GM12892 (cell line): ENCODE measurements around the gene NKX6-2.
"Not testable (repeated sequence)": the region's sequence is repeated elsewhere in the genome, so short reads cannot be mapped to it uniquely, and the experiment has no call there.

Experiments used
- DNase-seq: peaks from one replicate; pipeline ENCODE4 v3.0.0; 2011; ENCODE audit not compliant: insufficient read length
- FAIRE-seq: peaks from 2 replicates; lab custom pipeline; 2011; peaks lifted over from hg19 to GRCh38; lab: Jason Lieb, UNC
- POLR2A ChIP-seq: IDR thresholded peaks from 2 replicates; pipeline ENCODE4 v1.6.1; 2011; ENCODE audit warnings: low read depth, low read length, control low read depth
- POLR2AphosphoS5 ChIP-seq: IDR thresholded peaks from 2 replicates; pipeline ENCODE4 v1.6.1; 2011; ENCODE audit warnings: low read depth, low read length, control low read depth
- TAF1 ChIP-seq: IDR thresholded peaks from 2 replicates; pipeline ENCODE4 v1.6.1; 2011; ENCODE audit warnings: low read depth, mild to moderate bottlenecking, control low read depth, low read length, borderline replicate concordance

The NKX6-2 gene

DNA sequence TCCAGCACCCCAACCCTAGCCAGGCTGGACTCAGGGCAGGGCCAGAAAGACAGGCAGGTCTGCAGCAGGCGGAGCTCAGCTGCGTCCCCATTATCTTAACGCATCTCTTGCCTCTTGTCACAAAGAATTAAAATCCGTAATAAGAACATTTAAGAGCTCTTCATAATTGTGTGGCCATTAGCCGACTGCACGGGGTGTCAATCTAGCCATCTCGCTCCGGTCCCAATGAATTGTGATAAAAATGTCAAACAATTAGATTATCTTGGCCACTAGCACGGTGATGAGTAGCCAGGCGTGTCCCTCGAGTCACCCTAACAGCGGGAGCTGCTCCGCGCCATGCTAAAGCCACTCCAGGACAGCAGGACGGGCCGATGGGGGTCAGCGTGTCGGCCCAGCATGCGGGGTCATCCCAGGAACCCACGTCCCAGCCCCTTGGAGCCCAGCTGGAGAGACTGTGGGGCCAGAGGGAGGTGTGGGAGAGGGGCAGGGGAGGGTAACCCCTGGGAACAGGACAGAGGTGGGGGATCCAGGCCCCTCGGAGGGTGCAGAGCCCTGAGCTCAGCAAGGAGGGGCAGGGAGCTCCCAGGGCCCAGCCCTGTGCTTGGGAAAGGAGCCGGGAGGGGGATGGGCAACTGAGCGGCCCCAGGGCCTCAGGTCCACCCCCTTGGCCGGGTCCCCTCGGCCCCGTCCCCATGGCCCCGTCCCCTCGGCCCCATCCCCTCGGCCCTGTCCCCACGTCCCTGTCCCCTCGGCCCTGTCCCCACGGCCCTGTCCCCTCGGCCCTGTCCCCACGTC is 17.7 kb upstream of the NKX6-2 start:
- no peak for DNase-seq
- TF ChIP-seq POLR2A (no peak), TAF1 (no peak), POLR2AphosphoS5 (no peak)
- no peak for FAIRE-seq

DNA sequence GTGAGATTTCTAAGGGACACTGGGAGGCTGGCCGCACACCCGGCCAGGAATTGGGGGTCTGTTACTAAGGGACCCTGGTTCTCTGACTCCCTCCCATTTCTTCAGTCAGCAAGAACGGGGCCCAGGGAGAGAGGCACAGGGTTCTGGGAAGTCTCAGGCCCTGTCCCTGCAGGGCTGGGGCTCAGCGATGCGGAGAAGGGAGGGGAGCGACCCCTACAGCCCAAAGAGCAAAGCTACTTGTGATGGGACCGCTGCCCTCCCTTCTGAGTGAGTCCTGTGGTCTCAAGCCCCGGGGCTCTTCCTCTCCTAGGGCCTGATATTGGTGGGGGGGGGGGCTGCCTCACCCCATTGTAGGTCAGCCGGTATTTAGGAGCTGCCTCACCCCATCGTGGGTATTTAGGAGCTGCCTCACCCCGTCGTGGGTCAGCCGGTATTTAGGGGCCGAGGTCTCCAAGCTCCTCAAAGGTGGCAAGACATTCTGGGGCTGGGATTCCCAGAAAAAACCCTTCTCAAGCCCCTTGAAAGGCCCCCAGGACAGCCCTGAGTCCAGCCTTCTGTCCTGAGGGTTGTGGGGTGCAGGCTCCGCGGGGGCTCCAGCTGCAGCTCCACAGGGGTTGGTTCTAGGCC is 16.9 kb upstream of the NKX6-2 start:
- no peak for TF ChIP-seq TAF1
- TF ChIP-seq POLR2AphosphoS5: no peak
- DNase-seq (no peak), FAIRE-seq (no peak)

DNA sequence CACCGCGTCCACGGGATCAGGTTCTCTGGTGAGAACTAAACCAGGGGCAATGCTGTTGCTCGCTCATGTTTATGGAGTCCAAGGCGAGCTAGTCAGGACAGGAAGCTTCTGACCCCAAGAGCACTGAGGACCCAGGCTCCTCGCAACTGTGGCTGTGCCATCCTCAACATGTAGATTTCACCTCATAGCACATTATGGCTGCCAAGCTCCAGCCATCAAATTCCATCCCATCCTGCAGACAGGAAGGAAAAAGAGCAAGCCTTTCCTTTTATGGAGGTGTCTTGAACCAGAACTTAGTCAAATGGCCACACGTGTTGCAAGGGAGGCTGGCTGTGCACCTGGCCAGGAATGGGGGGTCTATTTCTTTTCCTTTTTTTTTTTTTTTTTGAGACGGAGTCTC is 16.1 kb upstream of the NKX6-2 start:
- TF ChIP-seq TAF1 (no peak), POLR2A (no peak), POLR2AphosphoS5 (no peak)
- FAIRE-seq: no peak
- no peak for DNase-seq

GRCh38 chr10:132799865-132800264 is 13.9 kb upstream of the NKX6-2 start:
- DNase-seq: no peak
- no peak for FAIRE-seq
- TF ChIP-seq TAF1 (no peak), POLR2A (no peak), POLR2AphosphoS5 (no peak)

- no peak for TF ChIP-seq POLR2A
- TF ChIP-seq POLR2AphosphoS5: no peak
- no peak for TF ChIP-seq TAF1
- no peak for FAIRE-seq
- DNase-seq: no peak
Observed at GRCh38 chr10:132798876-132799275, 12.9 kb upstream of the NKX6-2 start.

GRCh38 chr10:132798403-132798802 is 12.5 kb upstream of the NKX6-2 start:
- no peak for TF ChIP-seq POLR2AphosphoS5
- no peak for TF ChIP-seq TAF1

DNA sequence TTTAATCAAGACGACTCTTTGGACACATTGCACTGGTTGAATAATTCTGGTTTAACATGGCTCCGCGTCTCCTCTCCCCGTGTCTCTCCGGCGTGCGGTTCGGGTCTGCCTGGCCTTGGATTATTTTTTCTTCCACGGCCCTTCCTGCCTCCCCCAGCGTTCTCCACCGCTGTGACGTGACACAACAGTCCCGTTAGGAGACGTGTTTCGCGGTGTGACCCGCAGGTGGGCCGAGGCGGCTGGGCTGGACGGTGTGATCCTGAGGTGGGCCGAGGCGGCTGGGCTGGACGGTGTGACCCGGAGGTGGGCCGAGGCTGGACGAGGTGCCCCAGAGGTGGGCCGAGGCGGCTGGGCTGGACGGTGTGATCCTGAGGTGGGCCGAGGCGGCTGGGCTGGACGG is 12.0 kb upstream of the NKX6-2 start:
- FAIRE-seq, DNase-seq: not testable (repeated sequence)

More at GRCh38 chr10:132798403-132798802, 12.5 kb upstream of the NKX6-2 start:
- DNase-seq (no peak), FAIRE-seq (no peak)

DNA sequence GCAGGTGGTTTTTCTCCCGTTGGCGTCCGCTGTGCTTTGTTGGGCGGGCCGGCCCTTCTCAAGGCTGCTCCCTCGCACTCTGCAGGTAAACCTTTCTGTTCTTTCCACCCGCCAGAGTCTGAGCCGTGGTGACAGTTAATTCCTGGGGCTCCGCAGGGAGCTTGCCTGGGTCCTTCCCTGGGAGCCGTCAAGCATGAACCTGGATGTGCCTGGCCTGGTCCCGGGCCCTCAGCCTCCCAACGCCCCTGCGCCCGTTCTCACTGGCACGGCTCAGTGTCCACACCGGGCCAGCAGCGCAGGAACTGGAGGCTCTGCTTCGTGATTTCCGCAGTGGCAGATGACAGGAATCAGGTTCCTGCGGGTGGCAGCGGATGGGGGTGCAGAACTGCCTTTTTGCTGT is 10.9 kb upstream of the NKX6-2 start:
- DNase-seq: no peak
- no peak for FAIRE-seq
- no peak for TF ChIP-seq POLR2AphosphoS5
- TF ChIP-seq TAF1: no peak
- TF ChIP-seq POLR2A: no peak

- no peak for DNase-seq
- TF ChIP-seq TAF1 (no peak), POLR2A (no peak), POLR2AphosphoS5 (no peak)
- no peak for FAIRE-seq
Observed at GRCh38 chr10:132793871-132794849, 8.2 kb upstream of the NKX6-2 start.

DNA sequence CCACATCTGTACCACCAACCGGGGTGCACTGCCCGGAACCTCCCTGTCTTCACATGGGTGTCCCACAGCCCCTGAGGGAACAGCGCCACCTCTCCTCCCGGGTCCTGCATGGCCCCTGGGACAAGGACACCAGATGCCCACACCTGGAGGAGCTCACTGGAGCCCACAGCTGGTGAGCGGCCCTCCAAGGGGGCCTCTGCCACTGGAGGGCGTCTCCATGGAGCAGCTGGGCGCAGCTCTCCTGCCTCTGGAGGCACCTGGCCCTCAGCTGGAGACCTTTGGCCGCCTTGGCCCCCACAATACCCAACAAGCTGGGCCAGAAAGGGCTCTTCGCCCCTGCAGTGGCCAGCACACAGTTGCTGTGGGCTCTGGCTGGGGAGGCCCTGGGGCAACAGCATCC is 7.3 kb upstream of the NKX6-2 start:
- no peak for FAIRE-seq
- TF ChIP-seq POLR2A: no peak
- TF ChIP-seq TAF1: no peak
- no peak for TF ChIP-seq POLR2AphosphoS5

DNA sequence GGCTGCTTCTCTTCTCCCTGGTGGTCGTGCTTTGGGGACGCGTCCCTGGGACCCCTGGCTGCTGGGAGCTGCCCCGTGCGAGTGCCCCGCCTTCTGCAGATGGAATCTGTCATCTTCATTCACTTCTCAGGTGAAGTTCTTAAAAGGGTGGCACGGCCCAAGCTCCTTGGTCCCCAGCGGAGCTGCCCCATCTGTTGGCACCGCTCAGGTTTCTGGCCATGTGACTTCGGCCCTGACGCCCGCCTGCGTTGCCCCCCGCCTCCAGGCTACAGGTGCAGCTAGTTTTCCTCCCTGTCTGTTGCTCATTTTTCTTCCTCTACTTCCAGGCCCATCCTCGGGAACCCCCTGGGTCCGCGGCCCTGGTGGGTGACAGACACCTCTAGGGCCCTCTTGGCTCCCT is 6.8 kb upstream of the NKX6-2 start:
- no peak for FAIRE-seq
- TF ChIP-seq POLR2A (no peak), TAF1 (no peak), POLR2AphosphoS5 (no peak)
- DNase-seq: no peak

More for the DNA sequence above, 7.3 kb upstream of the NKX6-2 start:
- no peak for DNase-seq

DNA sequence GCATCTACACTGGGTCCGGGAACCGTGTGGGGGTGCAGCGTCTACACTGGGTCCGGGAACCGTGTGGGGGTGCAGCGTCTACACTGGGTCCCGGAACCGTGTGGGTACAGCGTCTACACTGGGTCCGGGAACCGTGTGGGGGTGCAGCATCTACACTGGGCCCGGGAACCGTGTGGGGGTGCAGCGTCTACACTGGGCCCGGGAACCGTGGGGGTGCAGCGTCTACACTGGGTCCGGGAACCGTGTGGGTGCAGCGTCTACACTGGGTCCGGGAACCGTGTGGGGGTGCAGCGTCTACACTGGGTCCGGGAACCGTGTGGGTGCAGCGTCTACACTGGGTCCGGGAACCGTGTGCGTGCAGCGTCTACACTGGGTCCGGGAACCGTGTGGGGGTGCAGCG is 6.2 kb upstream of the NKX6-2 start:
- not testable (repeated sequence) for FAIRE-seq, DNase-seq
